ENCODE results near the gene KBTBD8. TPM values are rescaled to one million over a fixed set of nuclear protein-coding genes. Genes with fewer than 3 reads are reported as not detected.

Gene KBTBD8
- total RNA-seq (1.8 TPM), polyA plus RNA-seq (ENCODE audit: insufficient read depth, low read depth, low replicate concordance) (0.43 TPM)
- long read RNA-seq, donor 1, result 0 reads
- long read RNA-seq, donor 2, result 0 reads
- long read RNA-seq, donor 3, result 0 reads
- long read RNA-seq, donor 4, result 0 reads
- long read RNA-seq, donor 5, result 0 reads
- long read RNA-seq, donor 6, result 0 reads
- long read RNA-seq, donor 7, partial matches to known transcripts, result 1 of 2 reads
- long read RNA-seq, donor 7, other reads (novel, unspliced or antisense), result 1 of 2 reads
- long read RNA-seq, donor 8, result 0 reads
- long read RNA-seq, donor 9, result 0 reads
- long read RNA-seq, donor 10, result 0 reads

GRCh38 chr3:66998113-66998903, at the start of gene KBTBD8:
Gene KBTBD8 (plus strand): TSS chr3:66998307. CDS start chr3:66998356, 49 bp downstream.
- intact Hi-C loops (cut with DNase I), result no loop called here
- no peaks in the 10 kb centered on the region for H3K9me3 ChIP-seq (ENCODE audit: control insufficient read depth in 2 of 3, insufficient read depth in 1 of 3, low read length in 3 of 3)
- peak within 1 kb of the TSS; percentile 66 to 93 (median 67) for H3K4me3 ChIP-seq (ENCODE audit: low read length in 3 of 3)
- DNase-seq, result peak; percentile 99 to 100 (median 99)
- no peaks in the 10 kb centered on the region for H3K27me3 ChIP-seq (ENCODE audit: control insufficient read depth, insufficient read depth, low read length)
- H3K9ac ChIP-seq (ENCODE audit: low read length in 3 of 3), result peak within 1 kb of the TSS; percentile 0 to 39 (median 39)
- peak within 1 kb of the TSS; percentile 20 to 34 for H3K27ac ChIP-seq (ENCODE audit: low read depth in 2 of 2, low read length in 2 of 2)
- TF ChIP-seq CTCF (IDR thresholded peaks at IDR 0.05; ENCODE audit: borderline replicate concordance, extremely low read depth, insufficient read depth), result no peak
- no peaks in the 10 kb centered on the region for H3K36me3 ChIP-seq (ENCODE audit: control insufficient read depth in 2 of 3, insufficient read depth in 3 of 3, low read length in 3 of 3)
- no peaks in the 10 kb centered on the region for H3K4me1 ChIP-seq (ENCODE audit: control insufficient read depth in 2 of 3, insufficient read depth in 2 of 3, low read depth in 1 of 3, low read length in 3 of 3)
- FAIRE-seq, result peak; percentile 99

- FAIRE-seq, result no peak
- H3K9ac ChIP-seq (ENCODE audit: low read length in 3 of 3), result no peak overlapping the region
- TF ChIP-seq CTCF (IDR thresholded peaks at IDR 0.05; ENCODE audit: borderline replicate concordance, extremely low read depth, insufficient read depth), result no peak
- intact Hi-C loops (cut with DNase I), result no loop called here
- H3K27ac ChIP-seq (ENCODE audit: low read depth in 2 of 2, low read length in 2 of 2), result no peak overlapping the region
- H3K9me3 ChIP-seq (ENCODE audit: control insufficient read depth in 2 of 3, insufficient read depth in 1 of 3, low read length in 3 of 3), result no peaks in the 10 kb centered on the region
- no peak for DNase-seq
- no peaks in the 10 kb centered on the region for H3K36me3 ChIP-seq (ENCODE audit: control insufficient read depth in 2 of 3, insufficient read depth in 3 of 3, low read length in 3 of 3)
- H3K27me3 ChIP-seq (ENCODE audit: control insufficient read depth, insufficient read depth, low read length), result no peaks in the 10 kb centered on the region
- H3K4me1 ChIP-seq (ENCODE audit: control insufficient read depth in 2 of 3, insufficient read depth in 2 of 3, low read depth in 1 of 3, low read length in 3 of 3), result no peaks in the 10 kb centered on the region
- no peak overlapping the region for H3K4me3 ChIP-seq (ENCODE audit: low read length in 3 of 3)
Observed at GRCh38 chr3:66948838-66949237, 49.3 kb upstream of the KBTBD8 start.

- intact Hi-C loops (cut with DNase I), result no loop called here
- H3K27ac ChIP-seq (ENCODE audit: low read depth in 2 of 2, low read length in 2 of 2), result no peak overlapping the region
- TF ChIP-seq CTCF (IDR thresholded peaks at IDR 0.05; ENCODE audit: borderline replicate concordance, extremely low read depth, insufficient read depth), result no peak
Observed at GRCh38 chr3:66949898-66950297, 48.2 kb upstream of the KBTBD8 start.

More at GRCh38 chr3:66949898-66950297, 48.2 kb upstream of the KBTBD8 start:
- FAIRE-seq, result no peak
- DNase-seq, result no peak
- no peaks in the 10 kb centered on the region for H3K9me3 ChIP-seq (ENCODE audit: control insufficient read depth in 2 of 3, insufficient read depth in 1 of 3, low read length in 3 of 3)
- no peaks in the 10 kb centered on the region for H3K27me3 ChIP-seq (ENCODE audit: control insufficient read depth, insufficient read depth, low read length)
- no peaks in the 10 kb centered on the region for H3K36me3 ChIP-seq (ENCODE audit: control insufficient read depth in 2 of 3, insufficient read depth in 3 of 3, low read length in 3 of 3)
- no peaks in the 10 kb centered on the region for H3K4me1 ChIP-seq (ENCODE audit: control insufficient read depth in 2 of 3, insufficient read depth in 2 of 3, low read depth in 1 of 3, low read length in 3 of 3)
- H3K9ac ChIP-seq (ENCODE audit: low read length in 3 of 3), result no peak overlapping the region
- H3K4me3 ChIP-seq (ENCODE audit: low read length in 3 of 3), result no peak overlapping the region
